CD4-positive, alpha-beta T cell treated with Interleukin-1 beta for 1 hour (primary cell): Measurements from ENCODE around the gene ZFAND3.

Experiments
- DNase-seq, 2 donors: peaks; one replicate each; pipeline ENCODE4 v3.0.0-alpha.2; 2020 to 2022

ZFAND3 gene

DNA sequence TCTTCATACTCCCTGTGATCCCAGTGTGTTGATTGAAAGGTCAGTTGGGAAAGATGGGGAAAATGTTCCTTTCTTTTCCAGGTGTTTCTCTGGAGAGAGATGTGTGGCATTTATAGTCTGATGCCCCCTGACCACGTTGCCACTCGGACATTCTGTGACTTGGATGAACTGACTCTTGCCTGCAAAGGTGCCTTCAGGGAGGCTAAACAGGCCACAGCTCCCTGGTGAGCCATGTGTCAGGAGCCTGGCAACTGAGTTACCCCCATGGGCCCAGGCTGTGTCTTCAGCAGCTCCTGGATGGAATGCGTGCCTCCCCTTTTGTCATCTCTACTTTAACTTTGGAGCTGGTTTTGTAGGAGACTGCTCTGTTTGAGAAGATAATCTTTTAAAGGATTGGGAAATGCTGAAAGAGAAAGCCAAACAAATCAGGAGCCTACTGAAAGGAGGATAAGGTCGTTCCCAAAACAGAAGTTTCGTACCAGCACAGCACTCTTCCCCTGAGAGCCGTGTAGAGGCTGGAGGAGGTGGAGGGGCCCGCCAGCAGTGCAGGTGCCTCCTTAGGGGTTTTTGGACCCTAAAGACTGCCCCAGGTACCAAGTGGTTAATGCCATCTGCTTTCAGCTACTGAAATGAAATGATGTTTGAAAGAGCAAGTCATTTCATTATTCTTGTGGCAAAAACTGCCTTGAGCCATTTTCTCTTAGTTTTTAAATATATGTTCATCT lies 322.8 kb downstream of the ZFAND3 start:
- DNase-seq = no peak

DNA sequence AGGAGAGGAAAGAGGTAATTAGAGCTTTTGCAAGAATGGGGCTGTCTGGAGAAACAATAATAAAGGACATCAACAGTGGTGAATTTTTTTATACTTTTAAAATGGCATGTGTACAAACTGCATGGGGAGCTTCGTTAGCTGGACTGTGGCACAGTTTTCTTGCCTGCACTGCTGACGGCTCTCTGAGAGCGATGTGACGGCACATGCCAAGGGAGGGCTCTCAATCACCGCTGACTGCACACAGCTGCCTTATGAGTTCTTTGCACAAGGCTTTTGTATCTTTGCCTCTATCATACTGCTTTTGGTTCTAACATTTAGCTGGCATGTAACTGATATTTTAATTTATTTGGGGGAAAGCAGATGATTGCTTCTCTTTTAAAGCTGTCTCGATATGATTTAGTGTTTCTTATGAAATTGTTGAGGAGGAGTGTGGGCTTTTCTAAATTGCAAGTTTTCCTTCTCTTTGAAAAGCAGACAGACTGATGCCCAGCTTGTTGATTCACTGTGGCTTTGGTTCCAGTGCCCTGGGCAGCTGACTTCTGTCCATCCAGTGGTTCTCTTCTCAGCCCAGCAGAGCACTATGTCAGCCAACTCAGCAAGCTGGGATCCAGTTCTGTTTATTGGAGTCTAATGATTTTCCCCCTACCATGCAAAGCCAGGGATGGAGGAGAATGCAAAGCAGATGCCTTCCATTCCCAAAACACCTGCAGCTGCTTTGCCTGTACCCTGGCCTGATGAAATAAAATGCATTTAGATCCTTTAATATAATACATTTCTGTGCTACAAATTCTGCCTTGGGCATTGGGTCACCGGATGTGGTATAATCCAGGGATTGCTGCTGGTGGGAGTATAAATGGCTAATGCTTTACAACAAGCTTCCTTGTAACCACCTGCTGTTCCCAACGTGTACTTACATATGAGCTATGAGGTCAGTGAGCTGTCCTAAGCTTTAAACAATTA lies 323.9 kb downstream of the ZFAND3 start:
- no peak for DNase-seq

GRCh38 chr6:38144365-38144945 lies 324.9 kb downstream of the ZFAND3 start:
- DNase-seq = no peak

DNA sequence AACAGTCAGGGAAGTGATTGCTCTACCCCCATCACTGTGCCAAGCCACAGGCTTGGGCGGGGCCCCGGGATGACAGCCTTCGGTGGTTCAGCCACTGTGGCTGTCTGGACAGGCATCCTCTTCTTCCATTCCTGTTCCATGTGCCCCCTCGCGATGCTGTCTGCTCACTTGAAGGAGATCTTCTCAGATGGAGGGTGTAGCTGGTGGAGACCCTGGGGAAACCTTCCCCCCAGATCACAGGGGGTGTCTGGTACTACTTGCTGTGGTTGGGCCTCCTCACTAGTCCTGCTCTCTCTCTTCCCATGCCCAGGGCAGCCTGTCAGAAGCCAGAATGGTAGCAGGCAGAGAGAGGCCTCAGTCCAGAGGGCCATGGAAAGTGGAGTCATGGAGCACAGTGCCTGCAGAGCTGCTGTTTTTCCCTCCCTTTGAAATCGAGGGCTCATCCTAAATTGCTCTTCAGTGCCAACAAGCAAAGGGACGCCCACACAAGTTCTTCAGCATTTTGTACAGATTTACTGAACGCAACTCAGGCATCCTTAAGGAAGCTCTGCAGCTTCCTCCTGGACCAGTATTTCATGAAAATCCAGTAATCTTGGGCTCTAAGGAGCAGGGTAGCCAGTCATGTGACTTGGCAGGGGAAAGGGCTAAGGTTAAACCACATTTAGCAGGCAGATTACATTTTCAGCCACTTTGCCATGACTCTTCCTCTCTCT lies 326.6 kb downstream of the ZFAND3 start:
- DNase-seq = no peak

DNA sequence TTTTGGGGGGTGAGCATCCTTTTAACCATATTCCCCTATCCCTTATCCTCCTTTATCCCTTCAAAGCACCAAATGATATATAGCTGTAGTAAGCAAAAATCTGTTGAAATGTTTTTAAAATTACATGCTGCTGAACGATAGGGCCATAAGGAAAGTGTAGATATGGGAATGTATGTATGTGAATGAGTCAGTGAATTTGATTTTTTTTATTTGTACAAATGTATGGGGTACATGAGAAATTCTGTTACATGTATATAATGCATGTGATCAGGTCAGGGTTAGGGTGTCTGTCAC lies 327.2 kb downstream of the ZFAND3 start:
- no peak for DNase-seq

GRCh38 chr6:38148606-38149005 lies 329.1 kb downstream of the ZFAND3 start:
- DNase-seq = no peak

DNA sequence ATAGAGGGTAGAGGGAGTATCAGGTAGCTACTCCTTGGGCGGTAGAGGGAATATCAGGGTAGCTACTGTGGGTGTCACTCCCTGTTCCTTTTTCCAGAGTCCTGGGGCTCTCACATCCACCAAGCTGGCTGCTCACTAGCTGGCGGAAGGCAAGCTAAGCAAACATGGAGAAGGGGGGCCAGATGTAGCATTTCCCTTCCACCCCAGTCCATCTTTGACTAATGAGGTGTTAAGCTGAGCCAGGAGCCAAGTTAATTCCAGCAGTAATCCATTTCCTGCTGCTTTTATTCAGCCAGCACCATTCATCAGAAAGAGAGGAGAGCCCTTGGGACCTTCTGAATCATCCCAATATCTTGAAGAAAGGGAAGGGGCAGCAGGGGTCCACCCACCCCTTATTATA lies 330.0 kb downstream of the ZFAND3 start:
- DNase-seq = no peak

DNA sequence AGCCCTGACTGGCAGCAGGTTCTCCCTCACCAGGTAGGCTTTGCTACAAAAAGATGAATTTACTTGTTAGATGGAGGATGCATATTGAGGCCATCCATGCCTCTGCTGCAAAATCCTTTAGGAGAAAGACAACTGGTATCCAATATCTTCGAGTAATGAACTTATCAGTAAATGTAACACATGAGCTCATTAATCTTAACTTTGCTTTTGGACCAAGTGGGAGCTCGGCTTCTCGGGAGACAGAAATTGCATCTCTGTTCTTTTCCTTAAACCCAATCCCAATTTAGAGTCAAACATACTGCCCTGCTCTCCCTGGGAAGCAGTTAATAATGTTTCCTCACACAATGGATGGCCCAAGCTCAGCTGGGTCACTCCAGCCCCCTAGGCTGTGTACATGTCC lies 330.5 kb downstream of the ZFAND3 start:
- no peak for DNase-seq

DNA sequence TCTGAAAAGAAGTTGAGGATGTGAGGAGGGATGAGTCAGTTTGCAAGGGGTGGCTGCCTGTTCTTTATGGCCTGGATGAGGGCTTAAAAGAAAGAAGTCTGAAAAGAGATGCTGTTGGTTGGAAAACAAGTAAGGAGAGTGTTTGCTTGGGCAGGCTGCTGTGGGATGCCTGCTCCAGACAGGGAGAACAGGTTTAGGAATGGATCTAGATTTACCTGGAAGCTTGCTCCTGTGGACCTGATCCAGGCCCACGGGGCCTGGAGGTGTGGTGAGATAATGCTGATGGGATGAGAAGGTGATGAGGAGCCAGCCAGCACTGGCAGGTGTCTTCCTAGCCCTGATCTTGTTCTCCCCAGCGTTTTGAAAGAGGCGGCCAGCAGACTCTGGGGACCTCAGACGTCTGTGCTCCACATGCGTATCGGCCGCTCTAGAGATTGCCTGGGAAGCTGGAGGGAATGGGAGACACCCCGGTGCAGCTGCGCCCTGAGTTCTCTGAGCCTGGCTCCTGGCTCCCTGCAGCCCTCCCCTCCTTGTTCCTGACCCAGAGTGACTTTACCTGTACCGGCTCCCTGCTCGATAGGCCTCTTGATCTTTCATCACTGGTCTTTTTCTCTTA lies 331.3 kb downstream of the ZFAND3 start:
- no peak for DNase-seq

- DNase-seq = no peak
These were observed 332.3 kb downstream of the ZFAND3 start for GRCh38 chr6:38151580-38152500.

DNA sequence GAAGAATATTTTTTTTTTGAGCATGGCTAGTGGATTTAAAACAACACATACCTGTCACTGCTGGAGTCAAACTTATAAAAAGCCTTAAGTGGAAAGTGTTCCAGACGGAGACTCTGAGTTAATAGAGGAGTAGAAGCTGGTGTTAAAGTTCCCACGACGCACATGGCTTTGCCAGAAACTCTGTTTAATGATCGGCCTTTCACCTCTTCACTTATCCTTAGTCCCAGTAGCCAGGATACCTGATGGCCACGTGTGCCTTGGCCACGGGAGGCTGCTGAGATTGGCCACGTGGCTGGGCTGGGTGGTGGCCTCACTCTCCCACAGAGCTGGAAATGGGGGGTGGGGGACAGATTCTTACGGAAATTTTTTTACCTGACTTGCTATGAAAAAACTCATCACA lies 333.1 kb downstream of the ZFAND3 start:
- DNase-seq = no peak

- no peak for DNase-seq
These were observed 333.7 kb downstream of the ZFAND3 start for GRCh38 chr6:38153076-38153797.

GRCh38 chr6:38153798-38154345 lies 334.3 kb downstream of the ZFAND3 start:
- DNase-seq = no peak

- DNase-seq = no peak
These were observed 335.2 kb downstream of the ZFAND3 start for GRCh38 chr6:38154731-38155130.

DNA sequence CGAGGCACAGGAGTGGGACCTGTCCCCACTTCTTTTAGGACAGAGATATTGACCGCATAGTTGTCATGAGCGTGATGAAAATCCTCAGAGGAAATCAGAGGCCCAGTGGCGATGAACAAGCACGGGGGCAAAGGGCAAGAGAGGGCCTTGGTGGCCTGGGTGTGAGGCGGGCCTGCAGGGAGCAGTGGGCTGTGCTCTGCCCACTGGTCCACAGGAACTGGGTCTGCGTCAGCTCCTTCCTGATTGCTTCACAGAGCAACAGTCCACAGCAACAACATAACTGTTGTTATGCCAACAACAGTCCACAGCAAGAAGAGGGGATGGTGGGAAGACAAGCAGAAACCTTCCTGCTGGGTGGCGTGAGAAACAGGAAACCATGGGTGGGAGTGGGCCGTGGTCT lies 335.6 kb downstream of the ZFAND3 start:
- peak in 1 of 2 donors; percentile 65 for DNase-seq

DNA sequence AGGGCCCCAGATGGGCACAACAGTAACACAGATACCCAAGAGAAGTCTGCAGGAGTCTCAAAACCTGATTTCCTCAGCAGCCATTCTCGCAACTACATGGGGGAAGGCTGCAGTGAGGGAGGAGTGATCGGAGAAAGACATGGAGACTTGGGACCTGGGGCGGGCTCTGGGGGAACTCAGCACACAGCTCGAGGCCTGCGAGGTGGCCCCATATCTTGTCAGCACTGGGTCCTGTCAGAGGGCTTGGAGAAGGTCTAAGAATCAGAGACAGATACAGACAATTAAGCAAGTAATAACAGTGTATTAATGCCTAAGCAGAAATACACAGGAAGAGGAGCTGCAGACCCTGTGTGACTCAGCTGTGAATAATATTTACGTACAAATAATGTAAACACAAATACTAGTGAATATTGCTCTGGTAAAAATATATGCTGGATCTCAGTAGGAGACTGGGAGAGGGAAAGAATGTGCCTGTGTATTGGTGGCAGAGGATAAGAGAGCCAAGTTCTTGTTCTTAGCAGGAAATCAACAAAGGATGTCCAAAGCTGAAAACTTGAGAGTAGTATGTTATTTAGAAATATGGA lies 336.2 kb downstream of the ZFAND3 start:
- no peak for DNase-seq

DNA sequence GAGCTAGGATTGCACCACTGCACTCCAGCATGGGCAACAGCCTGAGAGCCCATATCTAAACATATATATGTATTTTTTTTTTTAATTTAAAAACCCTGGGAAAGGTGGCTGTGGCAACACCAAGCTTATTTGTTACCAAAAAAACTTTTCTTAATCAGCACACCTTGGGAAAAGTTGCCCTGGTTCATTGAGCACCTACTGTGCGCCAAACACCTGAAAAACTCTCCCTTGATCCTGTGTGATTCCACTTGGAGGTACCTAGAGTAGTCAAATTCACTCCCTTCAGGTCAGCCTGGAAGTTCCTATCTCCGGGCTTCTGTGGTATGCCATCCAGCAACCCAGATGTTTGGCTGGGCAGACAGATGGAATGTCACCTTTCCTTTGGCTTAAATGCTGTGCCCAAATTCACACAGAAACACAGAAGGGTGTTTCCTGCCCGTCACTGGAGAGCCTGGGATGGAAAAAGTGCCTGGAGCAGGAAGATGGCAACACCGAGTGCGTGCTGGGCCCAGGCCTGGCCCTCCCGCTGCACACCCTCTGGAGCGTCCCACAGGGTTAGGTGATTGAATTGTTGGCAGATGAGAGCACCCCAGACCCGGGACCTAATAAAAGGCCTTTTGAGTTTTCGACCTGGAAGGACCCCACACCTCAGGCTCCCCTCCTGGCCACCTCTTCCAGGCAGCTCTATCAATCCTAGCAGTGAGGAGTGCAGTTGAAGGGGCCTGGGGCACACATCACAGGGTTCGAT lies 337.5 kb downstream of the ZFAND3 start:
- no peak for DNase-seq

DNA sequence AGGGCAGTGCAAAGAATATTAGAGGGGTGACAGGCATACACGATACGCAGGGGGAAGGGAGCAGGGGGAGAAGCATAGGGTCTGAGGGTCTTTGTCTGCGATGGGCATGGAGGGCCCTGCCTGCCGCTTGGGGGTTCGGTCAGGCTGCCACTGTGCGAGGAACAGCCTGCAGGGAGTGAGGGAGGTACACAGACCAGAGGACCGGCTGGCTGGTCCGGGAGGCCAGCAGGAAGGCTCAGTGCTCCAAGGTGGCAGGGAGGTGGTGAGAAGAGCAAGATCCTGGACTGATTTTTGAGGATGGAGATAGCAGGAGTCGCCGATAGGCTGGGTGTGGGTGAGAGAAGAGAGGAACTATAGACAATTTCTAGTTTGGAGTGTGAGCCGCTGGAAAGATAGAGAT lies 338.4 kb downstream of the ZFAND3 start:
- DNase-seq = no peak

DNA sequence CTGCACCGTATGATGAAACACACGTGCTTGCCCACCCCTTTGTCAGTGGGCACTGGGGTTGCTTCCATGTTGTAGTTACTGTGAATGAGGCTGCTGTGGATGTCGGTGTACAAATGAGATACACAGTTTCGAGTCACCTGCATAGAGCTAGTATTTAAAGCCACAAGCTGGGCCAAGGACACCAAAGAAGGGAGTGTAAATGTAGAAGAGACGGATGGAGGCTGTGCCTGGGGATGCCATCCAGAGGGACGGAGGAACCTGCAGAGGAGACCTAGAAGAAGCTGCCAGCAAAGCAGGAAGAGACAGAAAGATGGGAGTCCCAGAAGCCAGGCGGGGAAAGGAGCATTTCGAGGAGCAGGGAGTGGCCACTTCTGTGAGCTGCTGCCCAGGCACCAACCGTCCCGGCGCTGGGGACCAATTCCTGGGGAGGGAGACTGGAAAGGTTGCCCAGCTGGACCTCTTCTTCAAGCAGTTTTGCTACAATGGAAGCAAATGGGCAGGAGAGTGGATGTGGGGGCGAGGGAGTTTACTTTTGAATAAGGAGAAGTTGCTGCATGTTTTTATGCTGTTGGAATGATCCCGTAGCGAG lies 339.3 kb downstream of the ZFAND3 start:
- no peak for DNase-seq
